Ascending aorta (tissue), 2 donors: ENCODE results near the gene ST13. TPM values are rescaled to one million over a fixed set of nuclear protein-coding genes. Genes with fewer than 3 reads are reported as not detected.

ENCODE experiments used
- DNase-seq, 2 donors: peaks; one replicate each; pipeline ENCODE4 v3.0.0-alpha.2; 2019; ENCODE audit warnings: low spot score in 2 of 2
- H3K27ac ChIP-seq, 2 donors: fragments of 200-600 bp; sonication (generic); one replicate each; pipeline ENCODE4 v1.5.1; 2016 to 2017; ENCODE audit warnings: mild to moderate bottlenecking in 1 of 2
- H3K27me3 ChIP-seq: fragments of 200-600 bp; sonication (generic); one replicate; pipeline ENCODE4 v1.5.1; 2017
- H3K36me3 ChIP-seq, 2 donors: fragments of 200-600 bp; sonication (generic); one replicate each; pipeline ENCODE4 v1.5.1; 2016
- H3K4me1 ChIP-seq, 2 donors: fragments of 200-600 bp; sonication (generic); one replicate each; pipeline ENCODE4 v1.5.1; 2016 to 2017; ENCODE audit warnings: mild to moderate bottlenecking in 1 of 2
- H3K4me3 ChIP-seq, 2 donors: fragments of 200-600 bp; sonication (generic); one replicate each; pipeline ENCODE4 v1.5.1; 2016 to 2017; ENCODE audit warnings: mild to moderate bottlenecking in 1 of 2
- H3K9me3 ChIP-seq, 2 donors: fragments of 200-600 bp; sonication (generic); one replicate each; pipeline ENCODE4 v1.5.1; 2016
- CTCF ChIP-seq, 3 experiments: fragments of 200-600 bp in 2 of 3; fragments of 450-650 bp in 1 of 3; sonication (generic) in 2 of 3; IDR thresholded peaks; one replicate each; pipeline ENCODE4 v1.5.1; 2016 to 2019; ENCODE audit warnings: antibody characterized with exemption in 3 of 3, mild to moderate bottlenecking in 1 of 3, moderate library complexity in 1 of 3
- intact Hi-C: fragments of 100-400 bp; cut with DNase I; formaldehyde crosslinking; loops from one replicate; pipeline ENCODE4 v1.15.1; 2023
- total RNA-seq: library from RNA; depleted of rRNA; stranded (reverse); fragments of >200 nt; gene quantifications from one replicate; pipeline ENCODE4 v1.1.0, GENCODE V29; 2016

The ST13 gene
- total RNA-seq, 1 donor from 2014 or later, result 46.0 TPM

- H3K4me3 ChIP-seq, result no peak overlapping the region
- no peaks in the 10 kb centered on the region for H3K27me3 ChIP-seq
- no peaks in the 10 kb centered on the region for H3K36me3 ChIP-seq
- peaks cover 0 to 2% of the 10 kb centered on the region in 2 donors for H3K4me1 ChIP-seq
- TF ChIP-seq CTCF (IDR thresholded peaks at IDR 0.05), result no peak
- DNase-seq, result no peak
- H3K27ac ChIP-seq, result no peak overlapping the region
- intact Hi-C loops, result no loop called here
- no peaks in the 10 kb centered on the region for H3K9me3 ChIP-seq
These were observed 49.7 kb downstream of the ST13 start for GRCh38 chr22:40806711-40807110.

- Histone ChIP-seq H3K36me3 (no peaks in the 10 kb centered on the region), H3K27me3 (no peaks in the 10 kb centered on the region), H3K27ac (no peak overlapping the region), H3K4me3 (no peak overlapping the region), H3K4me1 (peaks cover 0 to 2% of the 10 kb centered on the region in 2 donors), H3K9me3 (no peaks in the 10 kb centered on the region)
- TF ChIP-seq CTCF (IDR thresholded peaks at IDR 0.05), result no peak
- no peak for DNase-seq
- intact Hi-C loops, result no loop called here
These were observed 50.7 kb downstream of the ST13 start for GRCh38 chr22:40805699-40806203.

GRCh38 chr22:40805239-40805638 lies 51.2 kb downstream of the ST13 start:
- no peaks in the 10 kb centered on the region for H3K36me3 ChIP-seq
- no peak overlapping the region for H3K27ac ChIP-seq
- peaks cover 0 to 2% of the 10 kb centered on the region in 2 donors for H3K4me1 ChIP-seq
- intact Hi-C loops, result no loop called here
- no peak for DNase-seq
- H3K9me3 ChIP-seq, result no peaks in the 10 kb centered on the region
- H3K4me3 ChIP-seq, result no peak overlapping the region
- no peaks in the 10 kb centered on the region for H3K27me3 ChIP-seq
- TF ChIP-seq CTCF (IDR thresholded peaks at IDR 0.05), result no peak

- no peak for TF ChIP-seq CTCF (IDR thresholded peaks at IDR 0.05)
- H3K36me3 ChIP-seq, result no peaks in the 10 kb centered on the region
- H3K4me1 ChIP-seq, result no peaks in the 10 kb centered on the region
- no peaks in the 10 kb centered on the region for H3K9me3 ChIP-seq
- H3K27ac ChIP-seq, result no peak overlapping the region
- no peak overlapping the region for H3K4me3 ChIP-seq
- H3K27me3 ChIP-seq, result no peaks in the 10 kb centered on the region
- DNase-seq, result no peak
- intact Hi-C loops, result no loop called here
These were observed 53.1 kb downstream of the ST13 start for GRCh38 chr22:40803321-40803720.

- no peak for TF ChIP-seq CTCF (IDR thresholded peaks at IDR 0.05)
- Histone ChIP-seq H3K27me3 (no peaks in the 10 kb centered on the region), H3K27ac (no peak overlapping the region), H3K9me3 (no peaks in the 10 kb centered on the region), H3K4me3 (no peak overlapping the region), H3K4me1 (no peaks in the 10 kb centered on the region), H3K36me3 (peaks cover 0 to 4% of the 10 kb centered on the region in 2 donors)
- DNase-seq, result no peak
- intact Hi-C loops, result no loop called here
These were observed 57.4 kb downstream of the ST13 start for GRCh38 chr22:40799008-40799407.

GRCh38 chr22:40797427-40797826 lies 59.0 kb downstream of the ST13 start:
- Histone ChIP-seq H3K27me3 (no peaks in the 10 kb centered on the region), H3K9me3 (no peaks in the 10 kb centered on the region), H3K4me1 (no peaks in the 10 kb centered on the region), H3K36me3 (peaks cover 4% of the 10 kb centered on the region in 2 donors), H3K4me3 (no peak overlapping the region), H3K27ac (no peak overlapping the region)
- DNase-seq, result no peak
- no peak for TF ChIP-seq CTCF (IDR thresholded peaks at IDR 0.05)
- intact Hi-C loops, result no loop called here
